Urothelium cell line (cell line): ENCODE data around the gene ZRANB1.

Experiments
- DNase-seq: peaks from one replicate; pipeline ENCODE4 v3.0.0; 2011; ENCODE audit warnings: low spot score, mixed read lengths
- FAIRE-seq: peaks from 2 replicates; lab custom pipeline; 2011; peaks lifted over from hg19 to GRCh38; lab: Jason Lieb, UNC

Gene ZRANB1

DNA sequence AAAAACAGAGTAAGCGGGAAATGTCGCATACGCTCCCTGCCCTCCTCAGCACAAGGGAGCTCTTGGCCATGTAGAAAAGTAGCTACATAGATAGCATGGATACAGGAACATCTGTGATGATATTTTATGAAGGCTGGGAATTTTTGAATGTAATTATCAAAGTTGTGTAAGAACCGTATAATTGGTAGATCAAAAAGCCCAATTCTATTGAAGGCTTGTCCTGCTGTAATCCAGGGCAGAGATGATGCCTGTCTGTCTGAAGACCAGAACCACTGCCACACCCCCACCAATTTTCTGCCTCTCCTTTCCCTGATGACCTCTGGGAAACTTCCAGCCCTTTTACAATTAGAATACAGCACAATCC is 51.4 kb downstream of the ZRANB1 start:
- FAIRE-seq (no peak), DNase-seq (no peak)

DNA sequence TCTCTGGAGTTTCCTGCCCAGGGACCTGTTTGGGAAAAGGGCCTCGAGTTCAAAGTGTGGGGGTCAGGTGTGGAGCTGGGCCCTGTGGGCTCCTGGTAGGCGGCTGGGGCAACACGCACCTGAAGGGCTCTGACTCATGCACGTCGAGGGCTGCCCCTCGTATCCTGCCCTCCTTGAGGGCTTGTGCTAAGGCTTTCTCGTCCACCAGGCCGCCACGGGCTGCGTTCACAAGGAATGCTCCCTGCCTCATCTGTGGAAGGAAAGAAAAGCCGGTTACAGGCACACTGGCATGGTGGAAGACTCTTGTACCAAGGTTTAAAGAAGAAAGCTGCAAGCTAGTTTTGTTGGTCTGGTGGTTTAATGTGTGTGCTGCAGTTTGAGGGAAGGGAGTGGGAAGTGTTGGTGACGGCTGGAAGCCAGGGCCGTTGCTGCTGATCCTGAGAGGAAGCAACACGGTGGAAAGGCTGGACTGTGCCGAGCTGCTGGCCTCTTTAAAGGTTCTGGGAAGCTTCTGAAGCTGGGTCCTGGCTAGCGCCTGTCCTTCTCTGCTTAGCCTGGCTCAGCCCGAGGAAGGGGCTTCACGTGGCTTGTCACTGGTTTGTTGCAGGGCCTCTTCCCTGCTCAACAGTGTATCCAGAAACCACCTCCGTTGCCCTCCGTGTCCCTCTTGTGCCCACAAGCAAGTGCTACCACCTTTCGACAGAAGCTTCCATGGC is 52.0 kb downstream of the ZRANB1 start:
- FAIRE-seq (no peak), DNase-seq (no peak)

DNA sequence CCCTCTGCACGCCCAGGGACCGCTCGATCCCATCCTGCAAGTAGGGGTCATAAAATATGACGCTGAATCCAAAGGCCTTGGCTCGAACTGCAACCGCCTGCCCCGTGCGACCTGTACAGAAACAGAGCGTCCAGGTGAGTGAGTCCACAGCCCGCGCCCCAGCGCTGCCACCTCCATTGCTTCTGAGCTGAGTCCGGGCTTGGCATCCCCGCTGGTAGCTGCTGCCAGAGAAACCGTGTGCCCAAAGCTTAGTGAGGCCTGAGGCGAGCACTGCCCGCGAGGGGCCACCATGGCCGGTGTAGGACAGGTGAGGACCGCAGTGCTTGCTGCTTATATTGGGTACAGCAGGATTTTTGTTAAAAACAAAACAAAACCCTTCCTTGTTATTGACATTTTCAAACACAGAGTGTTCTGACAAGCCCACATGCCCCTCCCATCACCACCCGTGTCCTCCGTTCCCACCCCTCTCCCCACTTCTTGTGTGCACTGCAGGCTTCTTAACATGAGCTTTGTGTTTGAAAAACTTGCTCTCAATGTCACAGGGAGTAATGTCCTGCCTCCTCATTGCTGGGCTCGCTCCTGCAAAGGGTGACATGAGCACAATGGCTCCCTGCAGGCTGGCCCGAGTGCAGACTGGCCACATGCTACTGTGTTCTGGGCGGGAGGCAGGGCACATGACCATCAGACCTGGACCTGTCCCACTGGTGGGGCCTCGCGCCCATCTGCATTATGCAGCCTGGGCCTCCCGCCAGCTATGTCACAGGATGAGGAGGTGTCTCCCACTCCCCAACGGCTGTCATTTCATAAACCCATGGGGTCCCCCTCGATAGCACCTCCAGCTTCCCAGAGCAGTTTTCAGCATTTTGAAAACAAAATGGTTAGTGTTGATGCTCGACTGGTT is 52.9 kb downstream of the ZRANB1 start:
- DNase-seq (no peak), FAIRE-seq (no peak)

DNA sequence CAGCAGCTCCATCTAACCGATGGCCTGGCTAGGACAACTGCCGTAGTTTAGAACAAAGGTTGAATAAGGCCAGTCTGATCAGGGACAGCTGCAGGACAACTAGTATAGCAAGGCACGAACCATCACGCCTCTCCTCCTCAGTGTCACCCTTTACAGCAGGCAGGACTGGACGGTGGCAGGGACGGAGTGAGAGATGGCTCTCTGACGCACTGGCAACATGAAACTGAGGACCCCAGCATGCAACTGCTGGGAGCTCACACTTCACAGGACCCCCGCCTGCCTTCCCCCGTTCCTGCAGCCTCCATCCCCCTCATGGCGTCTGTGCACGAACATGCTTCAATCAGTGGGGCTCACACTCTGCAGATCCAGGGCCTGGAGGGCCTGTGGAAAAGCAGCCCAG is 53.7 kb downstream of the ZRANB1 start:
- DNase-seq (no peak), FAIRE-seq (no peak)

DNA sequence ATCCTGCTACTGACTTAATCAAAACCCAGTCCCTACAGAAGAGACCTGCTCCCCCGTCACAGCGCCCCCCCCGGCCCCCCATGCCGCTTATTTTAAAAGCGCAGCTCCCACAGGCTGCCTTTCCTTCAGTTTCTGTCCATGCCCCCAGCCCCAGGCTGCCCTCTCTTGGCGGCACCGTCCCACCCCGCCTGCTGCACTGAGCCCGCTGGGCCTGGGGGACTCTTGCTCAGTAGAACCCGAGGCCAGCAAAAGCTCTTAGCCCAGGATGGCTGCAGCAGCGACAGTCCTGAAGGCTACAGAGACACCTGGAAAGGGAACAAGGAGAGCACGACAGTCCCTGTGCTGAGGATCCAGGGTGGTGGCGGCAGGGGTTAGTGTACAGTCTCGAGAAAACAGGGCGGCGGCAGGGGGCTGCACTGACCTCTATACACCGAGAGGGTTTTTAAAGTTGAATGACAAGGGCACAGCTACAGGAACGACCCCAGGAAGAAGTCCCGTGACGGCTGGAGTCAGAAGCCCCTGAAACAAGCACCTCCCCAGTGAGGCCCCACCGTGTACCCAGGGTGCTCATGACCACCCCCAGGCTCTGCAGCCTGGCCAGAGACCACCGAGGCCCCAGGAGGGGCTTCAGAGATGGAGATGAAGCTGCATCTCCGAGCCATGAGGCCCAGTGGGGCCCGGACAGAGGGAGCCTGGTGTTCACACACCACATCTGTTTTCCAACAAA is 54.4 kb downstream of the ZRANB1 start:
- no peak for FAIRE-seq
- DNase-seq = no peak

DNA sequence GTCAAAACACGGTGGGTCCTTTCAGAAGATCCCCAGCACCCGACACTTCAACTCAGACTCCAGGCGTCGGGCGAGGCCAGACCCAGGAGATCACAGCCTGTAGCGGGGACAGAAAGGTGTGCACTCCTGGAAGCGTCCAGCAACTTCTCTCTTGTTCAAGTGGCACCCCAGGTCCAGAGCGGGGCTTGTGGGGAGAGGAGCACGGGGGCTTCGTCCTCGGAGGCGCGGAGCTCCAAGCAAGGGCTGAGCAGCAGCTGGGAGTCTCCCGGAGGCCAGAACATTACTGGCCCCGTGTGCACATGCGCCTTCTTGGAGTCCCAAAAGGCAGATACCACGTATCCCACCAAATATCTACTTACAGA is 54.9 kb downstream of the ZRANB1 start:
- DNase-seq (no peak), FAIRE-seq (no peak)

DNA sequence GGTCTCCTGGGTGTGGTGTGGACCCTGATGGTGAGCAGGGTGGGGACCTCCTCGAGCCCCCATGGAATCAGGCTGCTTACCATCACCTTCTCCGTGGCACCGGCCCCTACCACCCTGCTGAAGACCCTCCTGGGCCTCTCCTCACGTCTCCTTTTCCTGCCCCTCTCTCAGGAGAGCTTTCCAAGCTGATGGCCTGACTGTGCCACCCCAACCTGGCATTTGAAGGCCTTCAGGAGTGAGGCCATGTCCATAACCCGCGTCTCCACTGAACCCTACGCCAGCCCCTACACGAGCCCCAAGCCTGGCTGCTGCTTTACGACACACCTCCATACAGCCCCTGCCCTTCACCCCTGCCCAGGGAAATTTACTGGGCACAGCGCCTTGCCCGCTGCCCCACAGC is 55.4 kb downstream of the ZRANB1 start:
- no peak for DNase-seq
- FAIRE-seq = no peak

DNA sequence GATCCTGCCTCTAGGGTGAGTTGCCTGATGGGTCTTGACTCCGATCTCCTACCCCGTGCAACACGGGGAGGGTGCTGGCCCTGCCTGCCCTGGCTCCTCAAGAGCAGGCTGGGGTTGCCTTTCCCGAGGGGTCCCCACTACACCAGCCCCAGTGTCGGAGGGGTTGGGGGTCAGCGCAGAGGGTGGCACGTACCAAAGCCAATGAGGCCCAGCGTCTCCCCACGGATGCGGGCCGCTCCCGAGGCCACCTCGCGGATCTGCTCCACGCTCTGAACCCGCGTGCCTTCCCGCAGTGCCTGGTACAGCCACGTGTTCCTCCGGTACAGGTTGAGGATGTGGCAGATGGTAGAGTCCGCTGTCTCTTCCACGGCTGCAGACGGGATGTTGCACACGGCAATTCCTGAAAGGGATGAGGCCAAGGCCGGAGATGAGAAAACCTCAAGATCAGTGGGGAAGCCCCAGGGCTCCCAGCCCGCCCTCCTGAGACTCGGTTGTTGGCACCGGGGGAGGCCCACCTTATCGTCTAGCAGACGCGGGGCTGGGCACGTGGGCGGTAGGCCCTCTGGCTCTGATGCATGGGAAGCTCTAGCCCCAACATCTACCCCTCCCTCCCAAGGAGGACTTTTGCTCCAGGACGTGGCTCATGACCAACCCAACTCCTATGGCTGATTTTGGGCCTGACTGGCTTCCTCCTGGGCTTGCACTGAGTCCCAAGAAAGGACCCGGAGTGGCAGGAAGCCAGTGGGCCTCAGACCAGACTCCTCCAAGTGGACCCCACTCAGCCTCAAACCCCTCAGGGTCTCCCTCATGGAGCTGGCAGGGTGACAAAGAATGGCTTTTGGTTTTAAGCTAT is 56.1 kb downstream of the ZRANB1 start:
- DNase-seq (no peak), FAIRE-seq (peak; percentile 52)

DNA sequence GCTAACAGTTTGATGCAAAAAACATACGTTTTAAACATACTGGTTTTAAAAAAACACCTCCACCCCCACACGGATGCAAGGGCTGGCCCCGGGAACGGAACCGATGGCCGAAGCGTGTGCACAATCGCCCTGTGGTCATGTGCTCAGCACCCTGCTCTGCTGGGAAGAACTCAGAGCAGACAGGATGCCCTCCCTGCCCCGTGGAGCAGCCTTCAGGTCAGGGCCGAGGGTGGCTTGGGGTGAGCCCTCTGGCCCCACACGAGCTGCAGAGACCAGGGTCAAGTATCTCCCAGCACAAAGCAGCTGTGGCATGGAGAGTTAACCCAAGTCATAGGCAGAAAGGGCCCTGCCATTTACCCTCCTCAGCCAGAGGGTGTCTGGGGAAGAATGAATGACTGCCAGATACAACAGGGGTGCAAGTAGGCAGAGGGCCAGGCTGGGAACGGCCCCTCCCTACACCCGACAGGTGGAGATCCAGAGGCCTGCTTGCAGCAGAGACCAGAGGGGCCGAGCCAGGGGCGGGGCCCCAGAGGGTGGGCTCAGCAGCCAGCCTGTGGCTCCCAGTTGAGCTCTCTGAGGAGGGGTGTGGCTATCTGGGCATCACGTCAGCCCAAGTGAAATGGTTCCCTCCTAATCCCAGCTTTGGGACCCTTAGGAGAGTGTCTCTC is 56.8 kb downstream of the ZRANB1 start:
- FAIRE-seq (no peak), DNase-seq (no peak)

DNA sequence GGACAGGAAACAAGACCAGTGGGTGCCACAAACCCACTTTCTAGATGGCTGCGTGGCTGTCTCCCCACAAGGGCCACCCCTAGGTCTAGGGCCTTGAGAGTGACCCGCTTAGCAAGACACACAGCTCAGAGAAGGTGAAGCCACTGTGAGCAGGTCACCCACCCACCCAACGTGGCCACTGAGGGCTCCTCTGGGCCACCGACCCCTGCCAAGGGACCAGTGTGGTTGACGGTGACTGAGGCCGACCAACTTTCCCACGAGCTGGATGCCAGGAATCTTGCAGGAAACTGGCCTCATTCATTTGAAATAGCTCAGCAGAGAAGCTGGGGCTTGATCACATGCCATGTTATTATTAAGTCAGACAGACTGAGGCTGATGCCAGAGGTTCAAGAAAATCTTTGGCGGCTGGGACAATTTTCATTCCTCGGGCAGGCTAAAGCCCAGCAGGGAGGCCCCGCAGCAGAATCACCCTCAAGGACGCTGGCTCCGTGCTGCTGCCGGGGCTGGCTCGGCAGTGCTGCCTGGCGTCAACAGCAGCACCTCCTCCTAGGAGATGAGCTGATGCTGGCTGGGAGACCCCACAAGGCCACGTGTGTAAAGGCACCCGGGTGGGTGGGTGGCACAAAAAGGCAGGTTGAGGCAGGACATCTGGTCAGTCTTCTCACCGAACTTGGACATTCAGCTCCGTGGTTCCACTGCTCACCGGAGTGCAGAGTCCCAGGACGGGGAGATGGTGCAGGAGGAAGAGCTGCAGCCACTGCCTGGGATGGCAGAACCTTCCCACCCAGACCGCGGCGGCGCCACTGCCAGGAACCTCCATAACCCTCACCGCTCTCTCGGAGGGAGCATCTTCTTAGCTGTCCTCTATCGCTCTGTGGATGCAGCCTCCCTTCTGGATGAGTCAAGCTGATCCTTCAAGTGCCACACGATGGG is 57.8 kb downstream of the ZRANB1 start:
- DNase-seq (no peak), FAIRE-seq (no peak)

DNA sequence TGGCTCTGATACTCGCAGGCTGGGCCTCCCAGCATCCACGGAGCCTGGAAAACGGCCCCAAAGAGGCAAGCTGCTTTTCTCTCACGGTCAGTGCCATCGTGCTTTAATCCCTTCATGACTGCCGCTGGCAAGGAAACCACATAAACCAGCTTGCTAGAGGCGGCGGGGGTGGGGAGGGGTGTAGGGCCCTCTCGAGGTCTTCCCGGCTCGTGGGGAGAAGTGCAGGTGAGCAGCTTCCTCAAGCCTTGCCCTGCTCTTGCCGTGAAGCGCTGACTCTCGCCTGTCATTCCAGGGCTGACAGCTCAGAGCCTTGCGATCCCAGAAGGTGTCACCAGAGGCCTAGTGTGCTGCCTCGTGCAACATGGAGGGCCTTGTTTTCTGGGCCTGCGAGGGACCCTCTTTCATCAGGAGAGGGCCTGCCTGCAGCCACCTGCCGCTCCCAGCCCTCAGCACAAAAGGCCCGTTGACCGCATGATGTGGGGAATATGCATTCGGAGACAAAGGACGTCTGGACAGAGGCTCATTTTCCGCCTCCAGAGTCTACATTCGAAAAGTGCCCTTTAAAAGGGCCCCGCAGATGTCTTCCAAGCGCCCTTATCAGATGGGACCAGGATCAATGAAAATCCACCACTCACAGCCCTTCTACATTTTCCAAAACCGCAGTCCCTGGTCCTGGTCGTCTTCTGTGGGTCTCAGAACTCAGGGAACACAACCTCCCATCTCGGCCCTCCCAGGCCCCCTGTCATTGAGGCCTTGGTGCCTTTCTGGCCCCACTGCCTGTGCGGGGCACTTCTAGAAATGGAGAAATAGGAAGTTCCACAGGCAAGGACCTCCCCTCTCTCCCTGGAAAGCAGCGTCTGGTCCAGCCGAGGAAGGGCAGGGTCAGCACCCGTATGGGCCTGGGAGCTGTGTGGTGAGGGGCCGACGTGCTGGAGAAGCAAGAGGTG is 58.7 kb downstream of the ZRANB1 start:
- FAIRE-seq (no peak), DNase-seq (no peak)

DNA sequence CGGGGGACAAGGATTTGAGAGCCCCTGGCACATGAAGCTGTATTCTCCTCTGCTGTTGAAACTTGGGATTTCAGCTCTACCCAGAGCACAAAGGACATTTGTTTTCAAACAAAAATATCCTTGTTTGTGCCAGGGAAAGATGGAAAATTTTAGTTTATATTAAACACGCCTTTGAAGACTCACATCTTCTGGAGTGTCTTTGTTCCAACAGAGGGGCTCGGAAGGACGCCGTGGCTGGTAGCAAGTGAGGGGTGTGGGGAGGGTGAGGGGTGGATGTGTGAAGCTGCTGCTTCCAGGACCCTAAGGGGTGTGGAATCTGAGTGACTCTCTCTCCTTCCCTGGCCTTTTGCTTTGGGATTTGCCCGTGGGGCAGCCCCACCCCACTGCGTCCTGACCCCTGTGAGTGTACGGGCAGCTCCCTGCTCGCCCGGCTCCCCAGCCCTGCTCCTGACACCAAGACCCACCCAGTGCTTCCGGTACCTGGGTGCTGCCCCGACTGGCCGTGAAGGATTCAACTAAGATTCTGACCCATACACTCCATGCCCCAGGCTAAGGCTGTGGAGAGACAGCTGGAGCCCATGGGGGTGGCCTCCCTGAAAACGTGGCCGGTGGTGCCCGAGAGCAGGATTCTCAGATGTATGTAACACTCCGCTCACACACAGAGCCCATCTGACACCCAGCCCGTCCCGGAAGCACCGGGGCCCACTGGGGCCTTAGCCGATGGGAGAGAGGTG is 59.6 kb downstream of the ZRANB1 start:
- no peak for FAIRE-seq
- no peak for DNase-seq

DNA sequence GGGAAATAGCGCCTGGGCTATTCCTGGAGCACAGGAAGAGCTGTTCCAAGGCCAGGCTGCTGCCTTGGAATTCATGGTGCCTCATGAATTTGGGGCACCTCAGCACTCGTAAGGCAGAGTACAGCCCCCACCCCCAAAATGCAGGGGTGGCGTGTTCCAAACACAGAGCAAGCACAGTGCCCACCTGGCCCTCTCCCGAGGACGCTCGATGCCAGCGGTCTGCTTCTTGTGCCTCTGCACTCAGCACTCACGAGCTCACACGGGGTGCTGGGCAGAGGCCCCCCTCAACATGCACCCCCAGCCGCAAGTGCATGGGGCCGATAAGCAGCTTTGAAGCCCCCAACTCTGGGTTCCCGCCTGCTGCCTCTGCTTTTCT is 60.1 kb downstream of the ZRANB1 start:
- FAIRE-seq (no peak), DNase-seq (no peak)

DNA sequence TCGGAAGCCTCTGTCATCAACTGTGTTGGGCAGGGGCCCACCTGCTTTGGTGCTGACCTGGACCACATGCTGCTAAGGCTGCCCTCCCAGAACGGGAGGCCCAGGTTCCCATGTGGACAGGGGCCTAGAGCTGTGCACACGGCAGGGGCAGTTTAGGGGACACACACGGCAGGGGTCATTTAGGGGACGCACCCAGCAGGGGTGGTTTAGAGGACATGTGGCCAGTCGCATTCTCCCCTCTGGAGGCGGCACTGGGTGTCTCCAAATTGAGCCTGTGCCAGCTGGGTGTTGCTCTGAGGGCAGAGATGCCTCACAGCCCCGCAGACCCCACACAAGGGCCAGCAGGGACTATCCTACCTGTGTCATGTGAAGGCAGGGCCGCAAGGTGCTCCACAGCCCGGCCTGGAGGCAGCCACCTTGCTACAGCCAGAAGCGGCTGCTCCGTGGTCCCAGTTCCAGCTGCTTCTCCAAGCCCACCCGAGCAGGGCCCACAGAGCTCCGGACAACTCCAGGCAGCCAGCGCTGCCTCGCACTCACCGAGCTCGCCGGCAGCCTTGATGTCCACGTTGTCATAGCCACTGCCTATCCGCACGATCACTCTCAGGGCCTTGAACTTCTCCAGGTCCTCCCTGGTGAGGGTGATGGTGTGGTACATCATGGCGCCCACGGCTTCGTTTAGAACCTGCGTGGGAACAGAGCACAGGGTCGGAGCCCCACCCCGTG is 60.7 kb downstream of the ZRANB1 start:
- FAIRE-seq (no peak), DNase-seq (no peak)

DNA sequence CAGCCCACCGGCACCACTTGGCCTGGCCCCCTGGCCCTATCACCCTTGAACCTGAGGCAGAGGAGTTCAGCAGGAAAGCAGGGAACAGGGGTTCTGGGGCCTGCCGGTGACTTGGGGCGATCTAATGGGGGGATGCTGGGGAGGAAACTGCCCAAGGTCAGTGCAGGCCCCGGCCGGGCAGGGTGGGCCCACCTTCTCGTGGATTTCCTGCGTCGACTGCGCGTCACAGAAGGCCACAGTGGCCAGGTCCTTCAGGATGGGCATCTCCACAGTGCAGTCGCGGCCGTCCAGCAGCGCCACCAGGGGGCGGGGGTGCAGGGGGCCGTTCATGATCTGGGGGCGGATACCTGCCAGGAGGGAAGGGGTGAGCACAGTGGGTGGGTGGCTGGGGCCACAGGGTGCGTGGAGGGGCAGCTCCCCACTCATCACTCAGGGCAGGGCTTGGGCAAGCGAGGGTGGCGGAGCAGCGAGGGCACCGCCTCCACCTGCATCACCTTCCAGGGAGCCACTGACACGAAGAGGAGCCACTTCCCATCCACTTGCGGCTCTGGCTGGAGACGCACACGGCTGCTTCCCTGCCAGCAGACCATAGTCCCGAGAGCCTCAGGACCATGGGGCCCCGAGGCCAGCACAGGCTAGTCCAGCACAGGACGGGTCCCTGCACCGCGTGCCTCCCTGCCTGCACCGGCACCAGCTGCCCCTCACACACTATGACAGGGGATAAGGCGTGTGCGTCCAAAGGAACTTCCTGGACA is 61.4 kb downstream of the ZRANB1 start:
- FAIRE-seq = peak; percentile 35
- no peak for DNase-seq

DNA sequence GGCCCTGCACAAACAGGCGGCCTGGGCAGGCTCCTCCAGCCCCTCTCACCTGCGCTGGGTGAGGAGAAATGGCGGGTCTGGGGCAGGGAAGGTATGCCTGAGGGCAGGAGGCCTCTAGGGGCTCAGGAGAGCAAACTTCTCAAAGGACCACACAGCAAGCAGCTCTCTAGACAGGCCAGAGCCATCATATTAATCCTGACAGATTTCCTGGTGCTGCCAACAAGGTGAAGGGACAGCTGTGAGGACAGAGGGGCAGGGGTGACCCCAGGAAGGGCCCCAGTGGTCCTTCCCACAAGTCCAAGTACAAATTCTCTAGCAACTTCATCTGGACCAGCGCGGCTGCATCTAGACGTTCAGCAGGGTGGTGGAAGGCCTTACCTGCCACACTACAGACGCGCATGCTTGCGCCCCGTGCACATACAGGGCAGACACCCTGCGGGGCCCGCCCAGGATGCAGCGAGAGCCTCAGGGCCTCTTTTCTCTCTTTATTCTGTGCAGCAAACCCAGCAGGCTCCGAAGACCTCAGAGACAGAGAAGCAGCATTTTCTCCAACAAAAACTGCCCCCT is 62.1 kb downstream of the ZRANB1 start:
- no peak for FAIRE-seq
- no peak for DNase-seq
